ENCODE measurements around the gene DNALI1. TPM values are rescaled to one million over a fixed set of nuclear protein-coding genes. Genes with fewer than 3 reads are reported as not detected.

The DNALI1 gene
- total and polyA plus RNA-seq, 2 experiments from 2014 or later, result 11.5 to 38.8 TPM

- H3K79me2 ChIP-seq, result no peaks in the 10 kb centered on the region
- H3K4me1 ChIP-seq (ENCODE audit: insufficient read depth), result no peaks in the 10 kb centered on the region
- no peaks in the 10 kb centered on the region for H3K9me2 ChIP-seq (replicated peaks; ENCODE audit: insufficient read depth)
- TF ChIP-seq EZH2 (IDR thresholded peaks at IDR 0.05; ENCODE audit: borderline replicate concordance) (no peak), EZH2phosphoT487 (IDR thresholded peaks at IDR 0.05; ENCODE audit: low read depth, severe bottlenecking, unreplicated experiment) (no peak)
- TF ChIP-seq, protein P1, sequence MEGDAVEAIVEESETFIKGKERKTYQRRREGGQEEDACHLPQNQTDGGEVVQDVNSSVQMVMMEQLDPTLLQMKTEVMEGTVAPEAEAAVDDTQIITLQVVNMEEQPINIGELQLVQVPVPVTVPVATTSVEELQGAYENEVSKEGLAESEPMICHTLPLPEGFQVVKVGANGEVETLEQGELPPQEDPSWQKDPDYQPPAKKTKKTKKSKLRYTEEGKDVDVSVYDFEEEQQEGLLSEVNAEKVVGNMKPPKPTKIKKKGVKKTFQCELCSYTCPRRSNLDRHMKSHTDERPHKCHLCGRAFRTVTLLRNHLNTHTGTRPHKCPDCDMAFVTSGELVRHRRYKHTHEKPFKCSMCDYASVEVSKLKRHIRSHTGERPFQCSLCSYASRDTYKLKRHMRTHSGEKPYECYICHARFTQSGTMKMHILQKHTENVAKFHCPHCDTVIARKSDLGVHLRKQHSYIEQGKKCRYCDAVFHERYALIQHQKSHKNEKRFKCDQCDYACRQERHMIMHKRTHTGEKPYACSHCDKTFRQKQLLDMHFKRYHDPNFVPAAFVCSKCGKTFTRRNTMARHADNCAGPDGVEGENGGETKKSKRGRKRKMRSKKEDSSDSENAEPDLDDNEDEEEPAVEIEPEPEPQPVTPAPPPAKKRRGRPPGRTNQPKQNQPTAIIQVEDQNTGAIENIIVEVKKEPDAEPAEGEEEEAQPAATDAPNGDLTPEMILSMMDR (IDR thresholded peaks at IDR 0.05; ENCODE audit: poor library complexity), result no peak
- no peak overlapping the region for H3K4me2 ChIP-seq
- H4K20me1 ChIP-seq (ENCODE audit: insufficient read depth, poor library complexity, severe bottlenecking), result no peaks in the 10 kb centered on the region
- DNase-seq (ENCODE audit: low spot score), result no peak
- no peaks in the 10 kb centered on the region for H3K9me3 ChIP-seq (ENCODE audit: low read depth)
- H3K4me3 ChIP-seq, result no peak overlapping the region
- no peak overlapping the region for H3K27ac ChIP-seq
- 86% methylated on average over 14 of the region's 14 CpGs for WGBS (ENCODE audit: low lambda C conversion rate, missing lambda C conversion rate)
- H3K36me3 ChIP-seq (replicated peaks; ENCODE audit: insufficient read depth, low read depth), result no peaks in the 10 kb centered on the region
- peaks cover 44% of the 10 kb centered on the region for H3K27me3 ChIP-seq
- H2AFZ ChIP-seq, result no peak overlapping the region
These were observed 59.6 kb downstream of the DNALI1 start for GRCh38 chr1:37616330-37616729.

Small RNA genes within 50 kb of the gene (small RNA-seq; reads per million reads assigned to genes)
- not detected for gene AL034379.1

Other genes with a start within 250 kb of the DNALI1 start
- gene ZC3H12A, start 82.4 kb upstream of the DNALI1 start, total RNA-seq, result 30.8 and 30.9 TPM in 2 replicates
- gene ZC3H12A, start 82.4 kb upstream of the DNALI1 start, polyA plus RNA-seq, result 46.2 and 54.9 TPM in 2 replicates
- 74.7 TPM in 2 replicates for gene MEAF6, start 42.2 kb upstream of the DNALI1 start, total RNA-seq
- gene MEAF6, start 42.2 kb upstream of the DNALI1 start, polyA plus RNA-seq, result 46.5 and 62.8 TPM in 2 replicates
- gene SNIP1, start 2.6 kb upstream of the DNALI1 start, total RNA-seq, result 10.5 and 10.9 TPM in 2 replicates
- 6.5 and 8.0 TPM in 2 replicates for gene SNIP1, start 2.6 kb upstream of the DNALI1 start, polyA plus RNA-seq
- 36.0 and 47.2 TPM in 2 replicates for gene GNL2, start 39.0 kb downstream of the DNALI1 start, total RNA-seq
- gene GNL2, start 39.0 kb downstream of the DNALI1 start, polyA plus RNA-seq, result 51.7 and 56.1 TPM in 2 replicates
- 0.83 and 0.88 TPM in 2 replicates for gene RSPO1, start 78.0 kb downstream of the DNALI1 start, total RNA-seq
- gene RSPO1, start 78.0 kb downstream of the DNALI1 start, polyA plus RNA-seq, result 1.5 and 2.4 TPM in 2 replicates
- gene CDCA8, start 135.6 kb downstream of the DNALI1 start, total RNA-seq, result 4.1 and 4.3 TPM in 2 replicates
- 5.4 and 5.7 TPM in 2 replicates for gene CDCA8, start 135.6 kb downstream of the DNALI1 start, polyA plus RNA-seq
- 0.84 and 1.5 TPM in 2 replicates for gene EPHA10, start 208.2 kb downstream of the DNALI1 start, total RNA-seq
- gene EPHA10, start 208.2 kb downstream of the DNALI1 start, polyA plus RNA-seq, result 0.79 and 1.3 TPM in 2 replicates
- 2.3 and 2.7 TPM in 2 replicates for gene MANEAL, start 236.9 kb downstream of the DNALI1 start, total RNA-seq
- 2.3 and 3.5 TPM in 2 replicates for gene MANEAL, start 236.9 kb downstream of the DNALI1 start, polyA plus RNA-seq

Data from hepatocyte (in vitro differentiated cells).